HG03439 (cell line): ENCODE results near the gene RABL6.
A peak's percentile ranks its signal among the peaks of the same experiment; 100 is the strongest.
"Not testable (repeated sequence)": the region's sequence is repeated elsewhere in the genome, so short reads cannot be mapped to it uniquely, and the experiment has no call there.

Experiments
- ATAC-seq: cut with Tn5 transposase; IDR thresholded peaks from one replicate; pipeline ENCODE4 v1.9.1; 2021; ENCODE audit warnings: mild to moderate bottlenecking, moderate library complexity; ENCODE audit not compliant: unreplicated experiment

RABL6 gene

GRCh38 chr9:136835162-136835931 lies 27.6 kb downstream of the RABL6 start:
- ATAC-seq = no peak

GRCh38 chr9:136835932-136836904 lies 28.5 kb downstream of the RABL6 start:
- ATAC-seq = no peak

DNA sequence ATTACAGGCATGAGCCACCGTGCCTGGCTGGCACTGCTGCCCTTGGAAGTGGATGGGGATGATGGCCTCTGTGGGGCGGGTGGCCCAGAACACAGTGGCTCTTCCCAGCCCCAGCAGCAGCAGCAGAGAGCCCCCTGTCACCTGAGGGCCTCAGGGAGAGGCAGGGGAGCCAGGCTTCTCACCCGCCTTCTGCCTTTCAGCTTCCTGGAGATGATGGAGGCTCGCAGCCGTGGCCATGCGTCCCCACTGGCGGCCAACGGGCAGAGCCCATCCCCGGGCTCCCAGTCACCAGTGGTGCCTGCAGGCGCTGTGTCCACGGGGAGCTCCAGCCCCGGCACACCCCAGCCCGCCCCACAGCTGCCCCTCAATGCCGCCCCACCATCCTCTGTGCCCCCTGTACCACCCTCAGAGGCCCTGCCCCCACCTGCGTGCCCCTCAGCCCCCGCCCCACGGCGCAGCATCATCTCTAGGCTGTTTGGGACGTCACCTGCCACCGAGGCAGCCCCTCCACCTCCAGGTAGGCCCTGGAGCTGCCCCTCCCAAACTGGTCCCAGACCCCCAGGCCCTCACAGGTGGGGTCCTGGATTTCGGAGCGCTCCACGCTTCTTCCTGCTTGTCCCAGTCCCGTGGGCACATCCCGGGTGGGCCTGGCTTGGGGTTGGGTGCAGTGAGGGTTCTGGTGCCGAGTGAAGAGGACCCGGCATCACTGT lies 29.6 kb downstream of the RABL6 start:
- ATAC-seq = no peak

DNA sequence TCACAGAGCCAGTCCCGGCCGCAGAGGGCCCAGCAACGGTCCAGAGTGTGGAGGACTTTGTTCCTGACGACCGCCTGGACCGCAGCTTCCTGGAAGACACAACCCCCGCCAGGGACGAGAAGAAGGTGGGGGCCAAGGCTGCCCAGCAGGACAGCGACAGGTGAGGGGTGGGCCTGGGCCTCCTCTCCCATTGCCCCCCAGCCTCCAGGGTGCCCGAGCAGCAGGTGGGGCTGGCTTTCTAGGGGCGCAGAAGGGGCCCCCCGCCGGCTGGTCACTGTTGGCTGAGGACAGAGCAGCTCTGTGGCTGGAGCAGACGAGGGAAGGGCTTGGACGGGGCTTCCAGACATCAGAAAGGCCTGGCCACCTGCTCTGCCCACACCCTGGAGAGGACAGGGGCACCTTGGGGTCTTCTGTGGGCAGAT lies 30.1 kb downstream of the RABL6 start:
- ATAC-seq = not testable (repeated sequence)

DNA sequence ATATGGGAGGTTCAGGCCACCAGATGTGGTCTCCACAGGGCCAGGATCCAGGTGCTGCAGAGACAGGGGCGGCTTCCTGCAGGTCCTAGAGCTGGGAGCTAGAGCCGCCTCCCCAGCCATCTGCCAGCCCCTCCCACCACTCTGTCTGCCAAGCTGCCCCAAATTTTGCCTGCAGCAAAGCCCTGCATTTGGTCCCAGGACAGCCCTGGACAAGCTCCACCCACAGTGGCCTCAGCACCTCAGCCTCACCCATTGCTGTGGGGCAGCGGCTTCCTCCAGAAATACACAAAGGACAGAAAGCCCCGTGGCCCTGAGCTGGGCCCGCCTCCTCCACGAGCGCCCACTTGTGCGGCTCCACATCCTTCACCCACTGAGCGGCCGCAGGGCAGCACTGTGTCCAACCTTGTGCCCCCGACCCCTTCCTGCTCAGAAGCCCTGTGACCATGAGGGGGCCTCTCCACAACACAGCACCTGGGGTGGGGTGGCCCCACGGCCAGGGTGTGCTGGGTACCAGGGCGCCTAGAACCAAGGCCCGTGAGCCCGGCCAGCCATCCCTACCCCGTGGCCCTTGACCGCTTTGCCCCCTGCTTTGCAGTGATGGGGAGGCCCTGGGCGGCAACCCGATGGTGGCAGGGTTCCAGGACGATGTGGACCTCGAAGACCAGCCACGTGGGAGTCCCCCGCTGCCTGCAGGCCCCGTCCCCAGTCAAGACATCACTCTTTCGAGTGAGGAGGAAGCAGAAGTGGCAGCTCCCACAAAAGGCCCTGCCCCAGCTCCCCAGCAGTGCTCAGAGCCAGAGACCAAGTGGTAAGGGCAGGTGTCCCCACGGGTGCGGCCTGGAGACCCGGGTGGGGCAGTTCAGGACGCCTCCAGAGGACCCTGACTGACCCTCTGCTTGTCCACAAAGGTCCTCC lies 30.8 kb downstream of the RABL6 start:
- no peak for ATAC-seq

DNA sequence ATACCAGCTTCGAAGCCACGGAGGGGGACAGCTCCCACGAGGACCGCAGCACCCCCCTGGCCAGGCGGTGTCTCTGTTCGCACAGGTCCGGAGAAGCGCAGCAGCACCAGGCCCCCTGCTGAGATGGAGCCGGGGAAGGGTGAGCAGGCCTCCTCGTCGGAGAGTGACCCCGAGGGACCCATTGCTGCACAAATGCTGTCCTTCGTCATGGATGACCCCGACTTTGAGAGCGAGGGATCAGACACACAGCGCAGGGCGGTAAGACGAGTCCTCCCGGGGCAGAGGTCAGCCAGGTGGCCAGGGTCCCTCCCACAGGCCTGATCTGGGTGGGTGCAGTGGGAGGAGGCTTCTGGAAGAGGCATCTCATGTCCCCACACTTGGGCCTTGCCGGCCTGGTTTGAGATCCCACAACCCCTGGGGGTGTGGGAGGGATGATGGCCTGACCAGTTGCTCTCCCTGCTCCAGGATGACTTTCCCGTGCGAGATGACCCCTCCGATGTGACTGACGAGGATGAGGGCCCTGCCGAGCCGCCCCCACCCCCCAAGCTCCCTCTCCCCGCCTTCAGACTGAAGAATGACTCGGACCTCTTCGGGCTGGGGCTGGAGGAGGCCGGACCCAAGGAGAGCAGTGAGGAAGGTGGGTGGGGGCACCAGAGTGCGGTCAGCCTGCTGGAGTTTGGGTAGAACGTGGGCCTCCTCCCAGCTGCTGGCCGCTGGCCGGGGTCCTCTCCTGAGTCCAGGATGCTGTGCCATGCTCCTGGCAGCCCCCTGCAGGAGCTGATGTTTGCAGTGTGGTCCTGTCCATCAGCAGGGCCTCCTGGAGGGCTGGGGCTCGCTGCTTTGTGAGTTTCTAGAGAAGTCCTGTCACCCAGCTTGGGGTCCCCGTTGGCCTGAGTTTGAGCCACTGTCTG lies 31.7 kb downstream of the RABL6 start:
- no peak for ATAC-seq

DNA sequence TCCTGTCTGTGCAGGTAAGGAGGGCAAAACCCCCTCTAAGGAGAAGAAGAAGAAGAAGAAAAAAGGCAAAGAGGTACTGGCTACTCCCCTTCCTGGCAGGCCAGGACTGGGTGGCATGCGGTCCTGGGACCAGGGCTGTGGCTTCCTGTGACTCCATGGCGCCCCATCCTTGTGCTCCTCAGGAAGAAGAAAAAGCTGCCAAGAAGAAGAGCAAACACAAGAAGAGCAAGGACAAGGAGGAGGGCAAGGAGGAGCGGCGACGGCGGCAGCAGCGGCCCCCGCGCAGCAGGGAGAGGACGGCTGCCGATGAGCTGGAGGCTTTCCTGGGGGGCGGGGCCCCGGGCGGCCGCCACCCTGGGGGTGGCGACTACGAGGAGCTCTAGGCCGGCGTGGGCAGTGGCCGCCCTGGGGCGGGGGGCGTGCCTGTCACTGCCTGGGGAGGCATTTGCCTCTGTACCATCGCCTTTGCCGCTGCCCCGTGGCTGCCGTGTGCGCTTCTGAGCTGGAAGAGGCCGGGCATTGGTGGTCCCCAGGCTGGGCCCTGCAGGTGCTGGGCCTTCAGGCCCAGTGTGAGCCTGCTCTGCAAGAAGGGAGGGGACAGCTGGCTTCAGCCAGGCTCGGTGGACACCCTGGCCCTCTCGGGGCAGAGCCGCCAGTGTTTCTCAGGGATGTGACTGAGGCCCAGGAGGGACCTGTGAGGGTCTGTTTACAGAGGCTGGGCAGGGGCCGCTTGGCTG lies 32.6 kb downstream of the RABL6 start:
- ATAC-seq = no peak

- no peak for ATAC-seq
Measured at GRCh38 chr9:136840877-136841645, 33.3 kb downstream of the RABL6 start.

DNA sequence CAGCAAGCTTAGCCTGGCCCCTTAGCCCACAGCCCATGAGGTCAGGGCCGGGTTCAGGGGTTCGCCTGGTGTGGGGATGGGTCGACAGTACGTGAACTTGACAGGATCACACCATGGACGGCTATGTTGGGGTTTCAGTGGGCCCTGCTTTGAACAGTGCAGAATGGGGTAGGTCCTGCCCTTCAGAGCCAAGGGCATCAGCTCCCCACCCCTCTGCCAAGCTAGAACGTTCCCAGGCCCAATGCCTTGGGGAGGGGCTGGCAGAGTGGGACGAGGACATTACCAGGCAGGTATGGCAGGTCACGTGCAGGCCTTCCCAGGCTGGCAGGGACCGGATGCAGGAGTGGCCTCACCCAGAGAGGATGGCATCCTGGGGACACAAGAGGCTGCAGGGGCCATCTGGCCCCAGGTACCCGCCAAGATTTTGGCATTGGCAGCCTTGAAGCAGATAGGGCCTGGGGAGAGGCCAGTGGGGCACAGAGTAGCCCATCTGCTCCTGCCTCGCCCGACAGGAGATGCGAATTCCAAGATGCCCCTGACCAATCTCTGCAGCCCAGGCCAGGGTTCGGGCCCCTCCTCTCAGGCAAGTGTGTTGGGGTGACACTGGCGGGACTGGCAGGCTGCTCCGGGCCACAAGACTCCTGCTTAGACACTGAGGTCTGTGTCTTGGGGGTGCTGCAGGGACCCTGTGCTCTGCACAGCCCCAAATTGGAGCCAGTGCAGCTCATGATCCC lies 34.1 kb downstream of the RABL6 start:
- ATAC-seq = not testable (repeated sequence)

DNA sequence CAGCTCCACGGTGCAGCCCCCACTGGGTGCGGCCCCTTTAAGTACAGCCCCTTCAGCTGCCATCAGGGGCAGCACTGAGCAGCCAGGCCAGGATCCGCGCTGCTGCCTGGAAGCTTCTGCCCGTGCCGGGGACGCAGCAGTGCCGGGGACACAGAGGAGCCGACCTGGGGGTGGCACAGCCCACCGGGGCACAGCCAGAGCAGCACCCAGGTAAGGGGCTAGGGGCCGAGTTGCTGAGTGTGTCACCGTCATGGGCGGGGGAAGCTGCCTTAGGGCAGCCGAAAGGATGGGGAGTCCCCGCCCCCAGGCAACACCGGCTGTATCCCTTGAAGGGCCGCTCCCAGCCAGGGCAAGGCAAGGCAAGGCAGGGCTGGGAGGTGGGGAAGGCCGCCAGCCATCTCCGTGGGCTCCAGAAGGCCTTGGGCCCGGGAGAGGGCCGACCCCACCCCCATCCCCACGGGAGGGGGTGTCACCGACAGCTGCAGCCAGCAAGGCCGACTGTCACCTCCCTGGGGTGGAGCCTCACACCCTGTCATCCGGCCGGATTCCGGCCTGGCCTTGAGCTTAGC lies 34.7 kb downstream of the RABL6 start, which contains the start of gene AJM1:
AJM1 (plus strand) TSS at position 99 of the 569 bp plus-strand sequence. CDS start 1,937 bp downstream, outside the sequence.
- ATAC-seq = peak; percentile 52

GRCh38 chr9:136843159-136843800 lies 35.5 kb downstream of the RABL6 start:
- not testable (repeated sequence) for ATAC-seq

DNA sequence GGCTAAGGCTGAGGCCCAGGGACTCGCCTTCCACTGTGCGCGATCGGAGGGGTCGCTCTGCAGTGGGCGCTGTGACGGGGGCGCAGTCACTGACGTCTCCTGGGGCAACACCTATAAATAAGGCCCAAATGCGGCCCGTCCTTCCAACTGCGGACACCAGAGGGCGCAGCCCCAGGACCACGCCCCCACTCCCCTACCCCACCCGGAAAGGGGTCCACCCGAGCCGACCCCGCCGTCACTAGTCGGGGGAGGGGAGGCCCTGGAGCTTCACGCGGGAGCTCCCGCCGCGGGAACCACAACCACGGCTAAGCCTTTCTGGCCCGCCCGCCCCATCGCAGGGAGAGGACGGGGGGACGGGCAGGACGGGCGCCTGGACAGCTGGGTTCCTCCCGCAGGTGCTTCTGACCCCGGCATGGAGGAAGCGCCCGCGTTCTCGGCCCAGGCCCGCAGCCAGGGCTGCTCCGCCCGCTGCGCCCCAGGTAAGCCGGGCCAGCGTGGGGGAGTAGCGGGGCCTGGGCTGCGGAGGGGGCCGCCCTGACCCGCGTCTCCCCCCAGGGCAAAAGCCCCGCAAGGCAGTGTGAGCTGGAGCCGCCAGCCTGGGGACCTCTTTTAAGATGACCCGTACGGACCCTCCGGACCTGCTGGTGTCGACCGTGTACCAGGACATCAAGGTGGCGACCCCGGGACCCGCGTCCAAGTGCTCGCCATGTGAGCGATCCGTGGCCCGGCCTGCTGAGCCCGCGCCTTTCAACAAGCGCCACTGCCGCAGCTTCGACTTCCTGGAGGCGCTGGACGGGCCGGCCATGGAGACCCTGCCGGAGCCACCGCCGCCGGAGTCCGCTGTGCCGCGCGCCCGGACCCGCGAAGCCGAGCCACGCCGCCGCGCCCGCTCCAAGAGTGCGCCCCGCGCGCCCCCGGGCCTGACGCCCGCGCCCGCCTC lies 36.3 kb downstream of the RABL6 start:
- not testable (repeated sequence) for ATAC-seq

DNA sequence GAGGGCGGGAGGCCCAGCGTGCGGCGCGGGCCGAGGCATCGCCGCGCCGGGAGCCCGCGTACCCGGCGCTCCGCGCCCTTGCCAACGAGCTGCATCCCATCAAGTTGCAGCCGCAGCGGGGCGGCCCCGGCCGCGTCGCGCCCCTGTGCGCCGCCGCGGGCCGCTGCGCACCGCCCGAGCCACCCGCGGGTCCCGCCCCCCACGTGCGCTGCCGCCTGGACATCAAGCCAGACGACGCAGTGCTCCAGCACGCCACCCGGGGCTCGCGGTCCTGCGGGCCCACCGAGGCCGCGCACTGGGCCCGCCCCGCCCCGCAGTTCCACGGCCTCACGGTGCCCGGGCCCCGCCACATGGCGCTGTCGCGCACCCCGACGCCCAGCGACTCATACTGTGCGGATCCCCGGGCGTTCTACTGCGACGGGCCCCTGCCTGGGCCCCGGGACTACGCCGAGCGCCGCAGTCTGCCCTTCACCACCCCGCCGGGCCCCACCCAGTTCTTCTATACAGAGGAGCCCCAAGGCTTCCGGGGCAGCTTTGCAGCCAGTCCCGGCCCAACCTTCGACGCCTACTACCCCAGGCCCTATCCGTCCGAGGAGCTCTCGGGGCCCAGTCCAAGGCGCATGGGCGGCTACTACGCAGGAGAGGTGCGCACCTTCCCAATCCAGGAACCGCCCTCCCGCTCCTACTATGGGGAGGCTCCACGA lies 37.2 kb downstream of the RABL6 start:
- no peak for ATAC-seq
